ENCODE results near the gene TEKT1. TPM values are rescaled to one million over a fixed set of nuclear protein-coding genes. Genes with fewer than 3 reads are reported as not detected.
"Not testable (repeated sequence)": the region's sequence is repeated elsewhere in the genome, so short reads cannot be mapped to it uniquely, and the experiment has no call there.

The TEKT1 gene
- polyA plus RNA-seq, 2 of the 4 experiments (the other 2 are of a cell fraction), result not detected

DNA sequence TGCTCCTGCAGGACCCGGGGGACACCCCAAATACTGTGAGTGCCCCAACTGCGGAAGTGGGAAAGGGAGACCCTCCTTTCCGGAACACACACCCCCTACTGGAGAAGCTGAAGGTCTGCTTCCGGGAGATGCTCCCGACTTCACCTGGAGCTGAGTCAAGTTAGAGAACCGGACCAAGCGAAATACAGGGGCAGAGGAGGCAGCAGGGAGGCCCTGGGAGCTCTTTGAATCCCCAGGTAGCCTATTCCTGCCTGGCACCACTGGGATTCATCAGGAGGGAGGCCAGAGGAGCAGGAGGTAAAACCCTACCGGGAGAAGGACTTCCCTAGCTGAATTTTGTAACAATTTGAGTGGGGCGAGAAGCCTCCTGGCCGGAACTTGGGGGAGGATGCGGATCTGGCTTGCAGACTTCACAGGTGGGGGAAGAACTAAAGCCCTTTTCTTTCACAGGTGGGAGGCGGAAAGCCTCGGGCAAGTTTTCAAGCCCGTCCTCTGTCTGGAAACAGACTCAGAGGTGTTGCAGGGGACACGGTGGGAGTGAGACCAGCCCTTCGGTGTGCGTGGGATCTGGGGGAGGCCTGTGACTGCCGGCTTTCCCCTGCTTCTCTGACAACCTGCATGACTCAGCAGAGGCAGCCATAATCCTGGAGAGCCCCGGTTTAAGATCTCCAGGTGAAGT, 22.4 kb upstream of the TEKT1 start:
- WGBS (ENCODE audit: missing lambda C conversion rate), result 37% methylated on average over 19 of the region's 19 CpGs
- FAIRE-seq, result no peak
- ChIA-PET POLR2A (interaction anchor here (1.0 kb wide), 1 partner anchor 18 kb away, joined by 3 read pairs; no protein-coding TSS in a partner anchor), CTCF (interaction anchor here (0.6 to 5.0 kb wide), 23 partner anchors 10 to 188 kb away, joined by 3 to 45 read pairs (median 4); no protein-coding TSS in a partner anchor)
- Histone ChIP-seq H3K9me3 (no peaks in the 10 kb centered on the region), H3K4me2 (peak overlapping the region; percentile 69), H3K27ac (peak overlapping the region; percentile 83 to 88), H3K4me3 (peak overlapping the region; percentile 46), H3K4me1 (no peaks in the 10 kb centered on the region; the same call in 1 of the 3 replicates)
- TF ChIP-seq MAFK (IDR thresholded peaks at IDR 0.05; ENCODE audit: partially characterized antibody) (peak; percentile 52), NFE2L2 (conservative IDR thresholded peaks at IDR 0.05; ENCODE audit: low read length) (no peak), RAD21 (conservative IDR thresholded peaks at IDR 0.05 in 1 of 2, IDR thresholded peaks at IDR 0.05 in 1 of 2) (0 out of 5 replicates have a peak, but pooled peaks of 1 of the 2 experiments have one; percentile 4)
- TF ChIP-seq, protein P1, sequence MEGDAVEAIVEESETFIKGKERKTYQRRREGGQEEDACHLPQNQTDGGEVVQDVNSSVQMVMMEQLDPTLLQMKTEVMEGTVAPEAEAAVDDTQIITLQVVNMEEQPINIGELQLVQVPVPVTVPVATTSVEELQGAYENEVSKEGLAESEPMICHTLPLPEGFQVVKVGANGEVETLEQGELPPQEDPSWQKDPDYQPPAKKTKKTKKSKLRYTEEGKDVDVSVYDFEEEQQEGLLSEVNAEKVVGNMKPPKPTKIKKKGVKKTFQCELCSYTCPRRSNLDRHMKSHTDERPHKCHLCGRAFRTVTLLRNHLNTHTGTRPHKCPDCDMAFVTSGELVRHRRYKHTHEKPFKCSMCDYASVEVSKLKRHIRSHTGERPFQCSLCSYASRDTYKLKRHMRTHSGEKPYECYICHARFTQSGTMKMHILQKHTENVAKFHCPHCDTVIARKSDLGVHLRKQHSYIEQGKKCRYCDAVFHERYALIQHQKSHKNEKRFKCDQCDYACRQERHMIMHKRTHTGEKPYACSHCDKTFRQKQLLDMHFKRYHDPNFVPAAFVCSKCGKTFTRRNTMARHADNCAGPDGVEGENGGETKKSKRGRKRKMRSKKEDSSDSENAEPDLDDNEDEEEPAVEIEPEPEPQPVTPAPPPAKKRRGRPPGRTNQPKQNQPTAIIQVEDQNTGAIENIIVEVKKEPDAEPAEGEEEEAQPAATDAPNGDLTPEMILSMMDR (IDR thresholded peaks at IDR 0.05), result peak; percentile 40; the same call in 2 of the 3 replicates
- peak; percentile 92 to 93; a peak in 5 of 6 replicates for ATAC-seq
- peak; percentile 46 to 73 for DNase-seq (ENCODE audit: low read depth in 1 of 2, low spot score in 1 of 2)

DNA sequence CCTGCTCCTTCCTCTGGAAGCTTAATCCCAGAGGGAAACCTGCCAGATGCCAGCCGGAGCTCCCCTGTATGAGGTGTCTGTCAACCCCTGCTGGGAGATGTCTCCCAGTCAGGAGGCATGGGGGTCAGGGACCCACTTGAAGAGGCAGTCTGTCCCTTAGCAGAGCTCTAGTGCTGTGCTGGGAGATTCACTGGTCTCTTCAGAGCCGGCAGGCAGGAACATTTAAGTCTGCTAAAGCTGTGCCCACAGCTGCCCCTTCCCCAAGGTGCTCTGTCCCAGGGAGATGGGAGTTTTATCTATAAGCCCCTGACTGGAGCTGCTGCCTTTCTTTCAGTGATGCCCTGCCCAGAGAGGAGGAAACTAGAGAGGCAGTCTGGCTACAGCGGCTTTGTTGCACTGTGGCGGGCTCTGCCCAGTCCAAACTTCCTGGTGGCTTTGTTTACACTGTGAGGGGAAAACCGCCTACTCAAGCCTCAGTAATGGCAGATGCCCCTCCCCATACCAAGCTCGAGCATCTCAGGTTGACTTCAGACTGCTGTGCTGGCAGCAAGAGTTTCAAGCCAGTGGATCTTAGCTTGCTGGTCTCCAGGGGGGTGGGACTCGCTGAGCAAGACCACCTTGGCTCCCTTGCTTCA, 17.1 kb upstream of the TEKT1 start:
- H3K4me3 ChIP-seq, FAIRE-seq, POLR2A ChIA-PET, H3K4me1 ChIP-seq, H3K9me3 ChIP-seq, ATAC-seq: not testable (repeated sequence)
- CTCF ChIA-PET, result interaction anchor here (0.8 to 4.0 kb wide), 9 partner anchors 51 to 183 kb away, joined by 3 to 29 read pairs (median 3); no protein-coding TSS in a partner anchor
- Histone ChIP-seq H3K27ac (peak overlapping the region in 1 of 2 experiments; percentile 56; a peak in 2 of 6 replicates), H3K4me2 (peak overlapping the region; percentile 30; the same call in 1 of the 3 replicates)
- 19% methylated on average over 5 of the region's 7 CpGs for WGBS (ENCODE audit: missing lambda C conversion rate)
- peak in 1 of 2 experiments; percentile 38 for DNase-seq (ENCODE audit: low read depth in 1 of 2, low spot score in 1 of 2)

DNA sequence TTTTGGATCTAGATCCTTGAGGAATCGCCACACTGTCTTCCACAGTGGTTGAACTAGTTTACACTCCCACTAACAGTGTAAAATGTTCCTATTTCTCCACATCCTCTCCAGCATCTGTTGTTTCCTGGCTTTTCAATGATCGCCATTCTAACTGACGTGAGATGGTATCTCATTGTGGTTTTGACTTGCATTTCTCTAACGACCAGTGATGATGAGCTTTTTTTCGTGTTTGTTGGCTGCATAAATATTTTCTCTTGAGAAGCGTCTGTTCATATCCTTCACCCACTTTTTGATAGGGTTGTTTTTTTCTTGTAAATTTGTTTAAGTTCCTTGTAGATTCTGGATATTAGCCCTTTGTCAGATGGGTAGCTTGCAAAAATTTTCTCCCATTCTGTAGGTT, 14.6 kb upstream of the TEKT1 start:
- H3K9me3 ChIP-seq; H3K27ac ChIP-seq; H3K4me2 ChIP-seq; H3K4me1 ChIP-seq; POLR2A ChIA-PET; H3K4me3 ChIP-seq; ATAC-seq; DNase-seq (ENCODE audit: low read depth in 1 of 2, low spot score in 1 of 2); FAIRE-seq: not testable (repeated sequence)
- CTCF ChIA-PET, result interaction anchor here (0.6 to 4.0 kb wide), 5 partner anchors 9 to 290 kb away, joined by 3 to 29 read pairs (median 6); no protein-coding TSS in a partner anchor
- 67% methylated on average over 6 of the region's 6 CpGs for WGBS (ENCODE audit: missing lambda C conversion rate)

DNA sequence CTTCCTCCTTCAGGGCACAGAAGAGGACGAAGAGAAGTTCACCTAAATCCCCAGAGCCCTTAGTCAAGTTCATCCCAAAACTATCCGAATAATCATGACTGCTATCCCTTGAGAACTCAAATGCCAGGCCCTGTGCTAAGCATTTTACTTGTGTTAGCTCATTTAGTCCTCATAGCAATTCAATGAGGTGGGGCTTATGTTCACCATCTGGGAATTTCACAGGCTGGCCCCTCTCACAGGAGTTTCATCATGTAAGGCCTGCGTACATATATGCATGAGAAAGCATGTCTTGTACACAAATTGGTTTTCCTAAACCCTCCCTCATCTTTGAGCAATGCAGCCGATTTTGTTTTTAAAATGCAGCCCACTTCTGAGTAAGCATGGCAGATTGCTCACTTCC, 12.9 kb upstream of the TEKT1 start:
- not testable (repeated sequence) for DNase-seq (ENCODE audit: low read depth in 1 of 2, low spot score in 1 of 2); ATAC-seq; H3K9me3 ChIP-seq; H3K4me1 ChIP-seq; H3K4me2 ChIP-seq; H3K4me3 ChIP-seq
- WGBS (ENCODE audit: missing lambda C conversion rate), result 74% methylated on average over 4 of the region's 4 CpGs
- CTCF ChIA-PET, result interaction anchor here (0.6 to 6.2 kb wide), 35 partner anchors 8 to 371 kb away, joined by 3 to 252 read pairs (median 15); partner anchors contain the start of genes ALOX12, BCL6B, RNASEK and SLC13A5
- FAIRE-seq, result peak; percentile 49
- peak overlapping the region in 1 of 2 experiments; percentile 44; a peak in 3 of 6 replicates for H3K27ac ChIP-seq
- POLR2A ChIA-PET, result interaction anchor here (1.1 kb wide), 1 partner anchor 70 kb away, joined by 3 read pairs; no protein-coding TSS in a partner anchor

DNA sequence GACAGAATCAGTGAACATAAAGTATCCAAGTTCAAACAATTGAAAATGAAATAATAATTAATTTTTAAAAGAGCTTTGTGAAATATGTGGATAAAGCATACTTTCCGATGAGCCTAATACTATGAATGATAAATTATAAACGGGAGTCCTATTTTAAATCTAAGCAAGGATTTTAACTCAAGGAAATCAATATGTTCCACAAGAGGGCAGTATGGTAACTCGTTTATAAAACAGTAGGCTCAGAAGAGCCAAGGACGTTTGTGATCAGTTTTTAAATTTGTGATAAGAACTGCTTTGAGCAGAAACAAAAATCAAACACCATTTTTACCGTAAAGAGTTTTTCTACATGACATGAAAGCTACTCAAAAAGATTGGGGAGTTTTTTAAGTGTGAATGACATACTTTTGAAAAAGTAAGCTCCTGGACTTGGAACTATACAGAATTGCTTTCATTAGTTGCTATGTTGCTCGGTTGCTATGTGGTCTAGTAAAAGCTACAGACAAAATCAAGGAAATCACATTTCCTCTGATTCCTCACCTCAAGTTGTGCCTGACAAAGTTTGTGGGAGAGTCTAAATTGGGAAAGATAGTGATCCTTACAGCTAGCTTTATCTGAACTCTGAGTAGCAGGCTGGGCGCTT, 11.8 kb upstream of the TEKT1 start:
- Histone ChIP-seq H3K9me3 (no peaks in the 10 kb centered on the region), H3K4me1 (peaks cover 9% of the 10 kb centered on the region; the same call in 2 of the 3 replicates), H3K4me3 (no peak overlapping the region), H3K27ac (peak overlapping the region in 1 of 2 experiments; percentile 44; a peak in 3 of 6 replicates), H3K4me2 (peak overlapping the region; percentile 15; the same call in 1 of the 3 replicates)
- DNase-seq (ENCODE audit: low read depth in 1 of 2, low spot score in 1 of 2) (peak in 1 of 2 experiments; percentile 74), FAIRE-seq (peak; percentile 23), ATAC-seq (peak; percentile 73 to 80; a peak in 5 of 6 replicates)
- 25% methylated on average over 7 of the region's 7 CpGs for WGBS (ENCODE audit: missing lambda C conversion rate)
- TF ChIP-seq JUNB (IDR thresholded peaks at IDR 0.05), result no peak
- peak; percentile 94 for TF ChIP-seq SMC3 (IDR thresholded peaks at IDR 0.05)
- TF ChIP-seq RAD21 (conservative IDR thresholded peaks at IDR 0.05 in 1 of 2, IDR thresholded peaks at IDR 0.05 in 1 of 2), result peak; percentile 84 to 91
- TF ChIP-seq, protein P1 (IDR thresholded peaks at IDR 0.05), result peak; percentile 92
- ChIA-PET CTCF (interaction anchor here (0.6 to 6.2 kb wide), 69 partner anchors 8 to 370 kb away, joined by 3 to 252 read pairs (median 6); partner anchors contain the start of genes ALOX12, BCL6B, RNASEK and SLC13A5), POLR2A (interaction anchor here (0.6 to 1.2 kb wide), 3 partner anchors 71 to 169 kb away, joined by 3 to 6 read pairs (median 3); partner anchors contain the start of gene RNASEK)

DNA sequence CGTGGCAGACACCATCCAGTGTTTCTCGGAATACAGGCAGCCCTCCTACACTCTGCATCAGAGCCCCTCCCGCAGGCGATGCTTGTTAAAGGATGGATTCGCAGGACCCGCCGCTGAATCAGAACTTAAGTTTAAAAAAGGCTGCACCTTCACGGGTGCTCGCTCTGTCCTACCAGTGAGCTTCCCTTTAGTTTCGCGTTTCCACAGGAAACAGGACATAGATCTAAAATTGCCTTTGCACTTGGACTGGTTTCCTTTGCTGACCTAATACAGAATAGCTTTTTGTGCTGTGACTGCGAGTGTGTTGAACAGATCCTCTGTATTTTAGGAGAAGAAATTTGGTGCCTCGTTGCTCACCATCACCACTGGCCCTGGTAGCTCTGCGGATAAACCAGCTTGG, 10.2 kb upstream of the TEKT1 start:
- ATAC-seq, POLR2A ChIA-PET: not testable (repeated sequence)
- CTCF ChIA-PET, result interaction anchor here (0.9 to 6.2 kb wide), 18 partner anchors 10 to 180 kb away, joined by 3 to 252 read pairs (median 34); partner anchors contain the start of genes BCL6B, SLC13A5 and TEKT1

More for the DNA sequence above, 10.2 kb upstream of the TEKT1 start:
- not testable (repeated sequence) for H3K9me3 ChIP-seq; H3K27ac ChIP-seq; H3K4me3 ChIP-seq; H3K4me2 ChIP-seq; DNase-seq (ENCODE audit: low read depth in 1 of 2, low spot score in 1 of 2); H3K4me1 ChIP-seq
- 57% methylated on average over 10 of the region's 14 CpGs for WGBS (ENCODE audit: missing lambda C conversion rate)
- FAIRE-seq, result peak; percentile 99

All from A549 (cell line).